Stimulated activated CD4-positive, alpha-beta T cell treated with anti-CD3 and anti-CD28 coated beads, TNF-alpha, amount 100 ng/mL, for 1 hour (primary cell): ENCODE results near the gene PDE4B.
"Not testable (repeated sequence)": the region's sequence is repeated elsewhere in the genome, so short reads cannot be mapped to it uniquely, and the experiment has no call there.

Source experiments
- DNase-seq, 3 donors: peaks; one replicate each; pipeline ENCODE4 v3.0.0-alpha.2; 2020; ENCODE audit warnings: low read depth in 3 of 3, low spot score in 1 of 3

Gene PDE4B

GRCh38 chr1:66112744-66113400 is 320.2 kb downstream of the PDE4B start:
- no peak for DNase-seq

GRCh38 chr1:66119148-66119547 is 326.5 kb downstream of the PDE4B start:
- no peak for DNase-seq

GRCh38 chr1:66124670-66125069 is 332.0 kb downstream of the PDE4B start:
- no peak for DNase-seq

- not testable (repeated sequence) for DNase-seq
Measured at GRCh38 chr1:66128641-66129040, 335.9 kb downstream of the PDE4B start.

- no peak for DNase-seq
Measured at GRCh38 chr1:66132324-66132723, 339.6 kb downstream of the PDE4B start.

GRCh38 chr1:66134004-66134403 is 341.3 kb downstream of the PDE4B start:
- no peak for DNase-seq

GRCh38 chr1:66135161-66135560 is 342.5 kb downstream of the PDE4B start:
- DNase-seq = no peak

GRCh38 chr1:66136423-66136822 is 343.7 kb downstream of the PDE4B start:
- not testable (repeated sequence) for DNase-seq

- no peak for DNase-seq
Measured at GRCh38 chr1:66137235-66137634, 344.5 kb downstream of the PDE4B start.

GRCh38 chr1:66138613-66139012 is 345.9 kb downstream of the PDE4B start:
- no peak for DNase-seq

- DNase-seq = no peak
Measured at GRCh38 chr1:66140072-66140471, 347.4 kb downstream of the PDE4B start.

- no peak for DNase-seq
Measured at GRCh38 chr1:66143651-66144050, 351.0 kb downstream of the PDE4B start.

GRCh38 chr1:66147226-66147835 is 354.6 kb downstream of the PDE4B start:
- DNase-seq = no peak

- DNase-seq = no peak
Measured at GRCh38 chr1:66152034-66152433, 359.3 kb downstream of the PDE4B start.

- no peak for DNase-seq
Measured at GRCh38 chr1:66154394-66154793, 361.7 kb downstream of the PDE4B start.

GRCh38 chr1:66156144-66156543 is 363.4 kb downstream of the PDE4B start:
- DNase-seq = no peak

GRCh38 chr1:66159800-66160199 is 367.1 kb downstream of the PDE4B start:
- no peak for DNase-seq

GRCh38 chr1:66160719-66161118 is 368.0 kb downstream of the PDE4B start:
- no peak for DNase-seq

GRCh38 chr1:66166753-66167152 is 374.1 kb downstream of the PDE4B start:
- no peak for DNase-seq

GRCh38 chr1:66167267-66167666 is 374.6 kb downstream of the PDE4B start:
- no peak for DNase-seq

- no peak for DNase-seq
Measured at GRCh38 chr1:66168467-66168887, 375.8 kb downstream of the PDE4B start.

GRCh38 chr1:66168948-66169671 is 376.4 kb downstream of the PDE4B start:
- no peak for DNase-seq
